ENCODE measurements around the gene TAF1B.

The TAF1B gene

DNA sequence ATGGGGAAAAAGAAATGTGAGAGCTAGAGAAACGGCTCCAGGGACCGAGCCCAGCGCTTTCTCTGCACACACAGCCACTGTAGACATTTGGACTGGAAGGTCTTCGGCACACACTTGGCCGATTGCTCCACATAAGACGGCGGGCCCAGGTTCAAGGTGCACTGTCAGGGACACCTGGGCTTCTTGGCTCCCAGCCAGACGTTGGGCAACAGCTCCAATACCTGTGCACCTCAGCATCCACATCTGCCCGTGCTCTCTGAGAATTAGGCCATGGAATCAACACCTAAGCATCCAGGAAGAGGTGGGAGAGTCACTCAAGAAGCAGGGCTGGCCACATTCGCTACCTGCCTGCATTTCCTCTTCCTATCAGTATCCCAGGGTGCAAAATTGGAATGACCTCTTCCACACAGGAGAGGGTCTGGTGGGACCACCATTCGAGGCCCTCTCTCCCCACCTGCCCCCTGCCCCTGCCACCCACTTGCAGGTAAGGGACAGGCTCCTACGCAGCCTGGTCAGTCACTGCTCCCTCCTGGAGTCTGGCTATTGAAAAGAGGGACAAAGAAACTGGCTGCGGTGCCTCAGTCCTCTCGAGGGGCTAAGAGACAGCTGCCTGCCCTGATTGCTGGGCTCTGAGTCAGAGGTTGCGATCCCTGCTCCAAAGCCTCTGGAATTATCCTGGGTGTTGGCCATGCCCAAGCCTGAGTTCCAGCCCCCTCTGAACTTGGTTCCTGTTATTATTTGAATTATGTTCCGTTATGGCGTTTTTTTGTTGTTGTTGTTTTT lies 40.1 kb upstream of the TAF1B start:
- TF ChIP-seq CREB1 (IDR thresholded peaks at IDR 0.05; ENCODE audit: low read depth) (no peak), USF1 (IDR thresholded peaks at IDR 0.05) (no peak), CEBPB (IDR thresholded peaks at IDR 0.05) (0 out of 2 replicates have a peak, but pooled peaks have one; percentile 21), ZBTB7A (IDR thresholded peaks at IDR 0.05; ENCODE audit: low read depth) (no peak), YY1 (IDR thresholded peaks at IDR 0.05; ENCODE audit: low read depth) (no peak), FOXM1 (IDR thresholded peaks at IDR 0.05; ENCODE audit: borderline replicate concordance, low read depth) (no peak)

DNA sequence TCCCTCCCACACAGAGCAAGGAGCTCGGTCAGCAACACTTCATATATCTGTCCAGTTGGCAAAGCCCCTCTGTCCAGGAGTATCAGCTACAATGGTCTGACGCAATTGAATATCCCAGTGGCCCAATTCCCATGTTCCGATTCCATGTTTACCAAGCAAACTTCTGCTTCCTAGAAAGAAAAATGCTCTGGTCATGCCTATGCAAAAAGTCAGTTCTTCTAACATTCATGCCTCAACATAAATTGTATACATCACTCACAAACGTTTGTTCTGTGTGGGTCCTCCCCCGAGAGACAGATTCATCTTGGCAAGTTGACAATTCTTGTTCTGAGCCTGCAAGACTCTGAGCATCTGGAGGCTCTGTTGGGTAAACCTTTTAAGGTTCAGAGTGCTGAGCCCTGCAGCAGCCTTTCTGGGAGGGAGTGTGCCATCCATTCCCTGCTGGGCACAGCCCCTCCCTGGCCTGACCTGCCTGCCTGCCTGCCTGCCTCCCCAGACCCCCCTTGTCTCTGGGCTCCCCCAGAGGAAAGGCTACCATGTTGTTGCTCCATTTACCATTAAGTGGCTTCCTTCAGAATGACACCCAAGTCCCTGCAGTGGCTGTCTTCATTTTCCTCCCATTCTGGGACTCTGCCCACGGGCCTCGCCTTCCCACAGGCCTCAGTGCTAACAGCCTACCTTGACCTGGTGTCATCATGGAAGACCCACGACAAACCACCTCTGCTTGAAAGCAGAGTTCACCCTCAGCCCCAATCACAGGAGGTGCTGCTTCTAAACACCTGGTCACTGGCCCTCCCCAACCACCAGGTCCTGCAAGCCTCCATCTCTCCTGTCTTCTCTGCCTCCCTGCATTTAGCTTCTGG lies 37.6 kb upstream of the TAF1B start:
- TF ChIP-seq MAX (IDR thresholded peaks at IDR 0.05), result no peak

DNA sequence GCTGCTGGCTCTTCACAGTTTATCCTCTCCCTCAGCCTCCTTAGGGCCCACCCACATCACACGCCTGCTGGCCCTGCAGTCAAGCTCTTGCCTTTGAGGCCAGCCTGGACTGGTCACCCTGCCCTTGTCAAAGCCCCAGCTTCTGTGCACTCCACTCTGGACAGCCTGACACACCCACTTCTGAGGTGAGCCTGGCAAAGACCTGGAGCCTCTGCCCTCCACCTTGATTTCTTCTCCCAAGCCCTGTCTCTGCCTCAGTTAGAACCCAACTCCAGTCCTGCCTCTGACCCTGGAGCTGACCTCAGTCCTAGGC lies 37.0 kb upstream of the TAF1B start:
- TF ChIP-seq RAD21 (IDR thresholded peaks at IDR 0.05; ENCODE audit: low read depth) (no peak), EGR1 (IDR thresholded peaks at IDR 0.05) (no peak), TCF12 (IDR thresholded peaks at IDR 0.05; ENCODE audit: low read depth) (no peak), FOXM1 (IDR thresholded peaks at IDR 0.05; ENCODE audit: borderline replicate concordance, low read depth) (no peak), MAX (IDR thresholded peaks at IDR 0.05) (no peak), TEAD4 (IDR thresholded peaks at IDR 0.05) (no peak), ZBTB7A (IDR thresholded peaks at IDR 0.05; ENCODE audit: low read depth) (no peak), NFIC (IDR thresholded peaks at IDR 0.05) (no peak), EP300 (IDR thresholded peaks at IDR 0.05; ENCODE audit: borderline replicate concordance) (no peak)
- TF ChIP-seq, protein P1, sequence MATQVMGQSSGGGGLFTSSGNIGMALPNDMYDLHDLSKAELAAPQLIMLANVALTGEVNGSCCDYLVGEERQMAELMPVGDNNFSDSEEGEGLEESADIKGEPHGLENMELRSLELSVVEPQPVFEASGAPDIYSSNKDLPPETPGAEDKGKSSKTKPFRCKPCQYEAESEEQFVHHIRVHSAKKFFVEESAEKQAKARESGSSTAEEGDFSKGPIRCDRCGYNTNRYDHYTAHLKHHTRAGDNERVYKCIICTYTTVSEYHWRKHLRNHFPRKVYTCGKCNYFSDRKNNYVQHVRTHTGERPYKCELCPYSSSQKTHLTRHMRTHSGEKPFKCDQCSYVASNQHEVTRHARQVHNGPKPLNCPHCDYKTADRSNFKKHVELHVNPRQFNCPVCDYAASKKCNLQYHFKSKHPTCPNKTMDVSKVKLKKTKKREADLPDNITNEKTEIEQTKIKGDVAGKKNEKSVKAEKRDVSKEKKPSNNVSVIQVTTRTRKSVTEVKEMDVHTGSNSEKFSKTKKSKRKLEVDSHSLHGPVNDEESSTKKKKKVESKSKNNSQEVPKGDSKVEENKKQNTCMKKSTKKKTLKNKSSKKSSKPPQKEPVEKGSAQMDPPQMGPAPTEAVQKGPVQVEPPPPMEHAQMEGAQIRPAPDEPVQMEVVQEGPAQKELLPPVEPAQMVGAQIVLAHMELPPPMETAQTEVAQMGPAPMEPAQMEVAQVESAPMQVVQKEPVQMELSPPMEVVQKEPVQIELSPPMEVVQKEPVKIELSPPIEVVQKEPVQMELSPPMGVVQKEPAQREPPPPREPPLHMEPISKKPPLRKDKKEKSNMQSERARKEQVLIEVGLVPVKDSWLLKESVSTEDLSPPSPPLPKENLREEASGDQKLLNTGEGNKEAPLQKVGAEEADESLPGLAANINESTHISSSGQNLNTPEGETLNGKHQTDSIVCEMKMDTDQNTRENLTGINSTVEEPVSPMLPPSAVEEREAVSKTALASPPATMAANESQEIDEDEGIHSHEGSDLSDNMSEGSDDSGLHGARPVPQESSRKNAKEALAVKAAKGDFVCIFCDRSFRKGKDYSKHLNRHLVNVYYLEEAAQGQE (IDR thresholded peaks at IDR 0.05; ENCODE audit: low read depth), result no peak

- TF ChIP-seq TCF12 (IDR thresholded peaks at IDR 0.05; ENCODE audit: low read depth), result no peak
- no peak for TF ChIP-seq ZBTB7A (IDR thresholded peaks at IDR 0.05; ENCODE audit: low read depth)
- no peak for TF ChIP-seq FOXM1 (IDR thresholded peaks at IDR 0.05; ENCODE audit: borderline replicate concordance, low read depth)
- no peak for TF ChIP-seq MAX (IDR thresholded peaks at IDR 0.05)
- no peak for TF ChIP-seq TEAD4 (IDR thresholded peaks at IDR 0.05)
- TF ChIP-seq, protein P1 (IDR thresholded peaks at IDR 0.05; ENCODE audit: low read depth), result no peak
- no peak for TF ChIP-seq YY1 (IDR thresholded peaks at IDR 0.05; ENCODE audit: low read depth)
- no peak for TF ChIP-seq EGR1 (IDR thresholded peaks at IDR 0.05)
- TF ChIP-seq TAF1 (IDR thresholded peaks at IDR 0.05; ENCODE audit: low read depth), result no peak
- no peak for TF ChIP-seq EP300 (IDR thresholded peaks at IDR 0.05; ENCODE audit: borderline replicate concordance)
Observed at GRCh38 chr2:9806656-9807055, 36.6 kb upstream of the TAF1B start.

DNA sequence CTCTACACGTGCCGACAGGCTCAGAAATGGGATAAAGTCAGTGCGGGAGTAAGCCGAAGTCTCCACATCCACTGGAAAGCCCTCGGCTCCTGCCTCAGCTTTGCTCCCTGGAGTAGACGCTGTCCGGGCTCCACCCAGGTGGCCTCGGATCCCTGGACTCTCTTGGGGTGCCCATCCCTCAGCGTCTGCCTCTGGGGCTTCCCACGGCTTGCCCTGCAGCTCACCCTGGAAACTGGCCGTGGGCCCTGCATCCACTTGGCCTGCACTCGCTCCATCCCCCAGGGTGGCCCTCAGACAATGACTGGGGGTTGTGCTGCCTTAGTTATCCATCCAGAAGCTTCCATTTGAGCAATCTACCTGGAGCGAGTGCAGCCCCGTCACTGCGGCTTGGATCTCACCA lies 36.2 kb upstream of the TAF1B start:
- TF ChIP-seq EGR1 (IDR thresholded peaks at IDR 0.05), result no peak
- TF ChIP-seq EP300 (IDR thresholded peaks at IDR 0.05; ENCODE audit: borderline replicate concordance), result no peak
- no peak for TF ChIP-seq TCF12 (IDR thresholded peaks at IDR 0.05; ENCODE audit: low read depth)
- no peak for TF ChIP-seq USF1 (IDR thresholded peaks at IDR 0.05)
- TF ChIP-seq CREB1 (IDR thresholded peaks at IDR 0.05; ENCODE audit: low read depth), result no peak
- no peak for TF ChIP-seq RAD21 (IDR thresholded peaks at IDR 0.05; ENCODE audit: low read depth)
- TF ChIP-seq YY1 (IDR thresholded peaks at IDR 0.05; ENCODE audit: low read depth), result no peak
- TF ChIP-seq ZBTB7A (IDR thresholded peaks at IDR 0.05; ENCODE audit: low read depth), result no peak
- TF ChIP-seq MAX (IDR thresholded peaks at IDR 0.05), result no peak
- no peak for TF ChIP-seq NFIC (IDR thresholded peaks at IDR 0.05)
- no peak for TF ChIP-seq TAF1 (IDR thresholded peaks at IDR 0.05; ENCODE audit: low read depth)
- TF ChIP-seq, protein P1 (IDR thresholded peaks at IDR 0.05; ENCODE audit: low read depth), result no peak

Data from Ishikawa (cell line).